Astrocyte (in vitro differentiated cells and primary cell): ENCODE results near the gene MYCBPAP. TPM values are rescaled to one million over a fixed set of nuclear protein-coding genes. Genes with fewer than 3 reads are reported as not detected.

Experiments
- DNase-seq: peaks from one replicate; pipeline ENCODE4 v3.0.0-alpha.2; 2010; ENCODE audit warnings: low read depth
- FAIRE-seq: peaks from 2 replicates; lab custom pipeline; 2011; peaks lifted over from hg19 to GRCh38; lab: Jason Lieb, UNC
- H2AFZ ChIP-seq: 2 replicates; pipeline ENCODE4 v1.6.0; 2012; ENCODE audit warnings: low read depth, low read length, inconsistent platforms
- H3K27ac ChIP-seq: 2 replicates; pipeline ENCODE4 v1.5.1; 2011; ENCODE audit warnings: low read depth, low read length, inconsistent platforms
- H3K27me3 ChIP-seq: 2 replicates; pipeline ENCODE4 v1.6.0; 2011; ENCODE audit warnings: low read length, inconsistent platforms; ENCODE audit not compliant: insufficient read depth
- H3K36me3 ChIP-seq: 2 replicates; pipeline ENCODE4 v1.5.1; 2011; ENCODE audit warnings: low read length, inconsistent platforms; ENCODE audit not compliant: insufficient read depth
- H3K4me1 ChIP-seq: 2 replicates; pipeline ENCODE4 v1.5.1; 2011; ENCODE audit warnings: low read length, inconsistent platforms; ENCODE audit not compliant: insufficient read depth
- H3K4me2 ChIP-seq: 2 replicates; pipeline ENCODE4 v1.6.0; 2012; ENCODE audit warnings: low read length, inconsistent platforms
- H3K4me3 ChIP-seq: 2 replicates; pipeline ENCODE4 v1.5.1; 2011; ENCODE audit warnings: low read depth, mild to moderate bottlenecking, low read length, inconsistent platforms; ENCODE audit not compliant: insufficient read depth
- H3K79me2 ChIP-seq: 2 replicates; pipeline ENCODE4 v1.6.0; 2012; ENCODE audit warnings: mild to moderate bottlenecking, low read length, inconsistent platforms; ENCODE audit not compliant: insufficient read depth
- H3K9ac ChIP-seq: 2 replicates; pipeline ENCODE4 v1.6.0; 2012; ENCODE audit warnings: mild to moderate bottlenecking, low read length, inconsistent platforms
- H3K9me3 ChIP-seq: 2 replicates; pipeline ENCODE4 v1.5.1; 2012; ENCODE audit warnings: low read depth, mild to moderate bottlenecking, low read length, inconsistent platforms; ENCODE audit not compliant: insufficient read depth
- H4K20me1 ChIP-seq: 2 replicates; pipeline ENCODE4 v1.6.0; 2012; ENCODE audit warnings: low read length, inconsistent platforms; ENCODE audit not compliant: insufficient read depth
- H3K27ac Mint-ChIP-seq: one replicate; pipeline ENCODE4 v1.8.0; 2021; ENCODE audit warnings: mild to moderate bottlenecking, mixed read lengths; ENCODE audit not compliant: unreplicated experiment
- H3K27me3 Mint-ChIP-seq: one replicate; pipeline ENCODE4 v1.8.0; 2021; ENCODE audit warnings: low read depth, mixed read lengths; ENCODE audit not compliant: unreplicated experiment
- H3K36me3 Mint-ChIP-seq: one replicate; pipeline ENCODE4 v1.8.0; 2021; ENCODE audit warnings: low read depth, mixed read lengths; ENCODE audit not compliant: unreplicated experiment
- H3K4me1 Mint-ChIP-seq: one replicate; pipeline ENCODE4 v1.8.0; 2021; ENCODE audit warnings: low read depth, mixed read lengths; ENCODE audit not compliant: unreplicated experiment
- H3K4me3 Mint-ChIP-seq: one replicate; pipeline ENCODE4 v1.8.0; 2021; ENCODE audit warnings: mild to moderate bottlenecking, moderate library complexity, mixed read lengths; ENCODE audit not compliant: unreplicated experiment
- H3K9me3 Mint-ChIP-seq: one replicate; pipeline ENCODE4 v1.8.0; 2021; ENCODE audit warnings: mild to moderate bottlenecking, mixed read lengths; ENCODE audit not compliant: unreplicated experiment
- EZH2 ChIP-seq: IDR thresholded peaks from 2 replicates; pipeline ENCODE4 v1.6.1; 2012; ENCODE audit warnings: mild to moderate bottlenecking, low read length, inconsistent platforms; ENCODE audit not compliant: insufficient read depth
- total RNA-seq: library from RNA; stranded (reverse); gene quantifications from 2 replicates; pipeline ENCODE4 v1.2.1, GENCODE V29; 2021
- TF ChIP-seq, protein P1 (sequence below): IDR thresholded peaks from 2 replicates; pipeline ENCODE4 v1.5.1; 2011; ENCODE audit warnings: low read depth, mild to moderate bottlenecking, inconsistent platforms, low read length, moderate library complexity; ENCODE audit not compliant: insufficient read depth

MYCBPAP gene
- total RNA-seq, 1 donor from 2014 or later: 1.4 TPM

DNA sequence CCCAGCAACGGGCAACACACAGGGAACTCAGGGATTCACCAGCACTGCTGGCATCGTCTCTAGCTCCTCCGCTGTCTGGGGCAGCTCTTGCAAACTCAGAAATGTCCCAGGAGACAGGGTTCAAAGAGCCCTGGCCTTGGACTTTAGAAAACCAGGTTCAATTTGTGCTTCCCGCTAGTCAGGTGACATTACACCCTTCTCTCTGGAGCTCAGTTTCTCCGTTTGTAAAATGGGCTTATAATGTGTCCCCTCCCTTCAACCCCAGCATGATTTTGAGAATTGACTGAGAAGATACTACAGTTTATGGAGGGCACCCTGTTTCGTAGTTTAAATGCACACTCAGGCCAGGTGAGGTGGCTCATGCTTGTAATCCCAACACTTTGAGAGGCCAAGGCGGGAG lies 1.9 kb upstream of the MYCBPAP start:
- H3K27ac Mint-ChIP-seq: no peak overlapping the region
- no peak overlapping the region for H3K27ac ChIP-seq
- H3K36me3 ChIP-seq: no peaks in the 10 kb centered on the region
- peaks cover 16% of the 10 kb centered on the region for H3K4me1 Mint-ChIP-seq
- H3K4me2 ChIP-seq: no peak overlapping the region
- no peak overlapping the region for H3K4me3 Mint-ChIP-seq
- FAIRE-seq: no peak
- no peaks in the 10 kb centered on the region for H3K27me3 ChIP-seq
- H3K79me2 ChIP-seq: no peaks in the 10 kb centered on the region
- no peaks in the 10 kb centered on the region for H3K9me3 ChIP-seq
- peaks cover 7% of the 10 kb centered on the region for H3K4me1 ChIP-seq
- H2AFZ ChIP-seq: no peak overlapping the region
- H3K9ac ChIP-seq: no peak overlapping the region
- no peaks in the 10 kb centered on the region for H3K9me3 Mint-ChIP-seq
- peaks cover 11% of the 10 kb centered on the region for H3K27me3 Mint-ChIP-seq
- H3K36me3 Mint-ChIP-seq: no peaks in the 10 kb centered on the region
- no peak for TF ChIP-seq EZH2
- TF ChIP-seq, protein P1, sequence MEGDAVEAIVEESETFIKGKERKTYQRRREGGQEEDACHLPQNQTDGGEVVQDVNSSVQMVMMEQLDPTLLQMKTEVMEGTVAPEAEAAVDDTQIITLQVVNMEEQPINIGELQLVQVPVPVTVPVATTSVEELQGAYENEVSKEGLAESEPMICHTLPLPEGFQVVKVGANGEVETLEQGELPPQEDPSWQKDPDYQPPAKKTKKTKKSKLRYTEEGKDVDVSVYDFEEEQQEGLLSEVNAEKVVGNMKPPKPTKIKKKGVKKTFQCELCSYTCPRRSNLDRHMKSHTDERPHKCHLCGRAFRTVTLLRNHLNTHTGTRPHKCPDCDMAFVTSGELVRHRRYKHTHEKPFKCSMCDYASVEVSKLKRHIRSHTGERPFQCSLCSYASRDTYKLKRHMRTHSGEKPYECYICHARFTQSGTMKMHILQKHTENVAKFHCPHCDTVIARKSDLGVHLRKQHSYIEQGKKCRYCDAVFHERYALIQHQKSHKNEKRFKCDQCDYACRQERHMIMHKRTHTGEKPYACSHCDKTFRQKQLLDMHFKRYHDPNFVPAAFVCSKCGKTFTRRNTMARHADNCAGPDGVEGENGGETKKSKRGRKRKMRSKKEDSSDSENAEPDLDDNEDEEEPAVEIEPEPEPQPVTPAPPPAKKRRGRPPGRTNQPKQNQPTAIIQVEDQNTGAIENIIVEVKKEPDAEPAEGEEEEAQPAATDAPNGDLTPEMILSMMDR: no peak
- H4K20me1 ChIP-seq: no peaks in the 10 kb centered on the region
- H3K4me3 ChIP-seq: no peak overlapping the region
- DNase-seq: no peak

DNA sequence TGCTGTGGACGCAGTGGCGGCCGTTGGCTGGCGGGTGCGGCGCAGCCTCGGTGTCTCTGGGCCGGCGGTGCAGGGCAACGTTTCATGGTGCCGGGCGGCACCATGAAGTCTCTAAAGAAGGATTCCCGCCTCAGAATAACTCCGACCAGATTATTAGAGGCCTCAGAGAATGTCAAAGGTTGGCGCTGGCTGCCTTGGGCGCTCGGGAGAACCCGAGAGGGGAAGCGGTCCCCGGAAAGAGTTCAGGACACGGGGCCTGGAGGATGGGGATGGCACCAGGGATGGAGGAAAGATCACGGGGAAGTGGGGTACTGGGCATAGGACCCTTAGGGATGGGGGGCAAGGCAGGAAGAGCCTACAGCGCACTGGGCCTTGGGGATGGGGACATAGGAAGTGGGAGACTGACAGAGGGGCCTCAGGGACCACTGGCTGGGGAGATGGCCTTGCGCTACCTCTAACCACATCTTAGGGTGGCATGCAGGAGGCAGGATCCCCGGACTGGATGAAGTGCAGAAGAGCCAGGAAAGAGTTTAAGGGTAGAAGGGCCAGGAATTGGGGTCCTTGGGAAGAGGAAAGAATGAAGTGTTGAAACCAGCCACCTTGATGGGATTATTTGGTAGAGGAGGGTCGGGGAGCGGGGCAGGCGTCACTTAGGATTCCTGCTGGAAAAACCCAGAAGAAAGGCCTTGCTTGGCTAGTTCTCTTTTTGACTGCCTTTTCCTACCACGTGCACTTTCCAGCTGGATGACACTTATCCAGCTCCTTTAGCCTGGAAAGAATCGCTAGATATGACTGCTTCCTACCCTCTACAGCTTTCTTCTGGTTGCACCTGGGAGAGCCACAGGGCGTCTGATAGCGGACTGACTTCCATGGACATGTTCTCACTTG lies 578 bp downstream of the MYCBPAP start:
- H3K27me3 ChIP-seq: no peaks in the 10 kb centered on the region
- TF ChIP-seq, protein P1: no peak
- TF ChIP-seq EZH2: no peak
- peak overlapping the region; percentile 64 for H3K9ac ChIP-seq
- no peaks in the 10 kb centered on the region for H3K36me3 Mint-ChIP-seq
- no peak overlapping the region for H3K27ac ChIP-seq
- H3K4me2 ChIP-seq: peak overlapping the region; percentile 81
- no peaks in the 10 kb centered on the region for H3K9me3 Mint-ChIP-seq
- H3K79me2 ChIP-seq: no peaks in the 10 kb centered on the region
- H2AFZ ChIP-seq: peak overlapping the region; percentile 97
- no peaks in the 10 kb centered on the region for H3K9me3 ChIP-seq
- H3K36me3 ChIP-seq: no peaks in the 10 kb centered on the region
- peaks cover 7% of the 10 kb centered on the region for H3K4me1 ChIP-seq
- no peak for DNase-seq
- peaks cover 5% of the 10 kb centered on the region for H3K27me3 Mint-ChIP-seq
- no peak for FAIRE-seq
- H3K4me3 ChIP-seq: peak overlapping the region; percentile 49
- peaks cover 11% of the 10 kb centered on the region for H3K4me1 Mint-ChIP-seq
- no peaks in the 10 kb centered on the region for H4K20me1 ChIP-seq
- H3K27ac Mint-ChIP-seq: peak overlapping the region; percentile 81
- H3K4me3 Mint-ChIP-seq: peak overlapping the region; percentile 81

DNA sequence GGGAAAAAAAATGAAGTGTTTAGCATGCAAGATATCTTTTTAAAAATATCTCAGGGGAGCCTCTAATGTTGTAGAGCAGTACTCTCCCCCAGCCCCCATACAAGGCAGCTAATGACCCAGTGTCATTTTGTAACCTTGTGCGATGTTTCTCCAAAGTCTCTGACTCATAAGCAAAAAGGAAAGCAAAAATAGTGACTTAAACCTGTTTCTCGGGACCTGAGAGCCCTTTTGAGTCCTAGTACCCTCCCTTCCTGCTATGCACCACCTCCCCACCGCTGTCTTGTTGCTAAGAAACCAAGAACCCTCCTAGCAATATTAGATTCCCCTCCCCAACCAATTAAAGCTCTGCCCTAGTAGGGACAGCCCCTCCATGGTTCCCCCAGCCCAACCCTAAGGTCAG lies 2.8 kb downstream of the MYCBPAP start:
- no peak overlapping the region for H3K27ac Mint-ChIP-seq
- FAIRE-seq (no peak), DNase-seq (no peak)
- Histone ChIP-seq H2AFZ (no peak overlapping the region), H3K9ac (no peak overlapping the region), H3K36me3 (no peaks in the 10 kb centered on the region), H3K4me2 (no peak overlapping the region), H3K27me3 (no peaks in the 10 kb centered on the region), H3K79me2 (no peaks in the 10 kb centered on the region), H3K9me3 (no peaks in the 10 kb centered on the region), H3K27ac (no peak overlapping the region), H3K4me3 (no peak overlapping the region), H3K4me1 (peaks cover 7% of the 10 kb centered on the region), H4K20me1 (no peaks in the 10 kb centered on the region)
- TF ChIP-seq, protein P1: no peak
- TF ChIP-seq EZH2: no peak
- H3K27me3 Mint-ChIP-seq: peaks cover under 1% of the 10 kb centered on the region
- H3K4me1 Mint-ChIP-seq: peaks cover 13% of the 10 kb centered on the region
- H3K36me3 Mint-ChIP-seq: no peaks in the 10 kb centered on the region
- no peaks in the 10 kb centered on the region for H3K9me3 Mint-ChIP-seq
- no peak overlapping the region for H3K4me3 Mint-ChIP-seq
